Kasumi-1 (cell line): Measurements from ENCODE around the gene PSAP.
"Not testable (repeated sequence)": the region's sequence is repeated elsewhere in the genome, so short reads cannot be mapped to it uniquely, and the experiment has no call there.

ENCODE experiments used
- DNase-seq, 2 experiments: peaks; one replicate each; lab custom pipeline; 2025; lab: John Stamatoyannopoulos, UW

PSAP gene

DNA sequence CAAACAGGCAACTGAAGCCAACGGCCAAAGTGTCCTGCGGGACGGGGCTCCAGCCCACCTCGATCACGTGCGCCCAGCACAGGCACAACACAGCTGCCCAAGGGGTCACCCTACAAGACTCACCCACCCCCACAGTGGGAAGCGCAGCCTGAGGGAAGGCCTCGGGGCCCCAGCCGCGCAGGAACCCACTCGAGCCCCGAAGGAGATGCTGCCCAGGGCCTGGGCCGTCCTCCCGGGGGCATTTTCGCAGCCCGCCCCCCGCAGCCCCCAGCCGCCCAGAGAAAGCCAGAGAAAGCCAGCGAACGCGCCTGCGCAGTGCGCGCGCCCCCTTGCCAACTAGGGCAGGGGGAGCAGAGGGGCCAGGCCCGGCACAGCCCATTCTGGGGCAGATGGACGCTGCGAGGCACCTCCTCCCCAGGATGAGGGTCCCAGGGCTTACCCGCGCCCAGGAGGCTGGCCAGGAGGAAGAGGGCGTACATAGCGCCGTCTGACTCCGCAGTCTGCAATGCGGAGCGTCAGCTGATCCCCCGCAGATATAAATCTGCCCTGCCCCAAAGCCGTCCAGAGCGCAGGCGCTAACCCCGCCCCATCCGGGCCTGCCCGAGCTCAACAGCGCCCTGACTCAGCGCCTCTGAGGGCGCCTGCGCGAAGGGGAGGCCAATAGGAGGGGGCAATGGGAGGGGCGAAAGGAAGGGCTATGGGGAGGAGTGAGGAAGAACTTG is at the start of gene PSAP:
PSAP (minus strand) TSS at position 509 of the 722 bp plus-strand sequence; CDS start at position 479, 30 bp downstream.
- DNase-seq = peak; percentile 97 to 98

DNA sequence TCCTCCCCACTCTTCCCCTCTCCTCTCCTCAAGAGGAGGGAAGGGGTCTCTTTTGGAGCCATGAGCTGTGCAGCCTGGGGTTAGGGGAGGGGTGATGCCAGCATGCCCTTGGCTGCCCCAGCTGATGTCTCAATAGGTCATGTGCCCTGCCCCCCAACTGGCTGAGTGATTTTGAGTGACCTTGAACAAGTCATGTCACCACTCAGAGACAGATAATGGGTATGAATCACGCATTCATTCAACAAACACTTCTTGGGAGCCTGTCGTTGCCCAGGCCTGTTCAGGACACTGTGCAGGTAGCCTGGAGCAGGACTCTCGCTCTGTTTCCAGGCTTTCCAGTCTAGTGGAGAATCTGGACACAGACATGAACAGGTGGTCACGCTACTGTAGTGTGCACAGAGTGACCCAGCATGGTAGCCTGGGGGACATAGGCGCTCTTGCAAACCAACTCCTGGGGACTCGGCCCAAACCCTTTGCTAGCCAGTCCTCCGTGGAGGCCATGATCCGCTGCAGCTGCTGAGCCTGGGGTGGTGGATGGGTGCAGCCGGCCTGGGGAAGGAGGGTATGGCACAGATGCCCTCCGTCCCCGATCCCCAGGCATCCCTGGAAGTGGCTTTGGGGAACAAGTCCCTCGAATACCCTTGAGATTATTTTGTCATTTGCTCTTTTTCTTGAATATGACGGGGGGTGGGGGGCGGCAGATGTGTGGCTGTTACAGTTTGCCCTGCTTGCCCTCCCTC is 49.6 kb upstream of the PSAP start:
- no peak for DNase-seq

DNA sequence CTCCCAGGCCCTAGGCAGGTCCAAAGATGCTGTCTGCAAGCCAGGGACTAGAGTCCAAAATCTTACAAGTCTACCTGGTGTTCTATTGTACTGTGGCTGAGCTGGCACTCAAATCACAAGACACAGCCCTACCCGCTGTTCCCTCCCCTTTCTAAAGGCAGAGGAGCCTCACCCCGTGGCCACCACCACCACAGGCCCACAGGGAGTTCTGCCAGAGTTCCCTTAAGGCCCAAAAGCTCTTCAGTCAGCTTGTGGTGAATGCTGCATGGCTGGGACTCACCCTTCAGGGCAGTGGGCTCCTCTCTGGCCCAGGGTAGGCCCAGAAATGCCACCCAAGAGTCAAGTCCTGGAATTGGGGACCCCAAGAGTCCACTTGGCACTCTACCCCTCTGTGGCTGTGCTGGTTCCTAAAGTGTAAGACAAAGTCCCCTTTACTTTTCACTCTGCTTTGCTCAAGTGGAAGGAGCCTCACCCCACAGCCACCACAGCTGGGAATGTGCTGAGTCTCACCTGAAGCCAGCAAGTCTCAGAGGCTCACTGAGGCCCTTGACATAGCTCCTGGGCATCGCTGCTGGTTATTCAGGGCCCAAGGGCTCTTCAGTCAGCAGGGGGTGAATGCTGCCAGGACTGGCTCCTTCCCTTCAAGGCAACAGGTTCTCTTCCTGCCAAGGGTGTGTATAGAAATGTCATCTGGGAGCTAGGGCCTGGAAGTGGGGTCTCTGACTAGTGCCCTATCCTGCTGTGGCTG is 48.8 kb upstream of the PSAP start:
- DNase-seq = no peak

DNA sequence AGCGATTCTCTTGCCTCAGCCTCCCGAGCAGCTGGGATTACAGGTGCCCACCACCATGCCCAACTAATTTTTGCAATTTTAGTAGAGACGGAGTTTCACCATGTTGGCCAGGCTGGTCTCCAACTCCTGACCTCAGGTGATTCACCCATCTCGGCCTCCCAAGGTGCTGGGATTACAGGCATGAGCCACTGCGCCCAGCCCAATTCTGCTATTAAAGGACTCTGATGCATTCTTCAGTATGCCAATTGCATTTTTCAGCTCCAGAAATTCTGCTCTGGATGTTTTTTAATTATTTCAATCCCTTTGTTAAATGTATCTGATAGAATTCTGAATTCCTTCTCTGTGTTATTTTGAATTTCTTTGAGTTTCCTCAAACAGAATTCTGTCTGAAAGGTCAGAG is 47.3 kb upstream of the PSAP start:
- not testable (repeated sequence) for DNase-seq

DNA sequence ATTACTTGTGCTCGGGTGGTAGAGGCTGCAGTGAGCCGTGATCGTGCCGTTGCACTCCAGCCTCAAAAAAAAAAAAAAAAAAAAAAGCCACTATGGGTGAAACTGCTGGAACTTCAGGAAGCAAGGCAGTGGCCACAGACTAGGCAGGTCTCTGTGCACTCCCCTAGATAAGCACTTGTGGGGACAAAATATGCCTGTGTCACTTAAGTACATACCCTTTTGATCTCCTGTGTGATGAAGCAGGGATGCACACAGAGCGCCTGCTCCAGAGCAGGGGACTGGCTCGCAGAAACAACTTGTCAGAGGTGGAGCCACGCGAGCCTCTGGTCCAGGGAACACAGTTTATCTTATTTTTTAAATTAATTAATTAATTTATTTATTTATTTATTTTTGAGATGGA is 42.9 kb upstream of the PSAP start:
- DNase-seq = no peak

DNA sequence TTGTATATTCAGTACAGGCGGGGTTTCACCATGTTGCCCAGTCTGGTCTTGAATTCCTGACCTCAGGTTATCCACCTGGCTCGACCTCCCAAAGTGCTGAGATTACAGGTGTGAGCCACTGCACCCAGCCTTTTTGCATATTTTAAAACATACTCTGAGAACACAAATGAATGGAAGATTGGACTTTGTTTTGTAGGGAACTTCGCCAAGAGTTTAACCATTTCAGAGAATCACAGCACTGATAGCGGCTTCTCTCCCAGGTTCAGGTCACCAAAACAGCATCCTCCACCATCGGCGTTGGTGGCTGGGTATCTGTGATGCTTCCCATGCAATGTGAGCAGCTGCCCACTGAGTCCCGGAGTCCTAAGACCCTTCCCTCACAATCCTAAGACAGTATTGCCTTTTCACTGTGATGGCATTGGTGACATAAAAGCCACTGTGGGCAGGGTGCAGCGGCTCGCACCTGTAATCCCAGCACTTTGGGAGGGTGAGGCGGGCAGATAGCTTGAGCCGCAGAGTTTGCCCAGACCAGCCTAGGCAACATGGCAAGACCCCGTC is 42.3 kb upstream of the PSAP start:
- no peak for DNase-seq

DNA sequence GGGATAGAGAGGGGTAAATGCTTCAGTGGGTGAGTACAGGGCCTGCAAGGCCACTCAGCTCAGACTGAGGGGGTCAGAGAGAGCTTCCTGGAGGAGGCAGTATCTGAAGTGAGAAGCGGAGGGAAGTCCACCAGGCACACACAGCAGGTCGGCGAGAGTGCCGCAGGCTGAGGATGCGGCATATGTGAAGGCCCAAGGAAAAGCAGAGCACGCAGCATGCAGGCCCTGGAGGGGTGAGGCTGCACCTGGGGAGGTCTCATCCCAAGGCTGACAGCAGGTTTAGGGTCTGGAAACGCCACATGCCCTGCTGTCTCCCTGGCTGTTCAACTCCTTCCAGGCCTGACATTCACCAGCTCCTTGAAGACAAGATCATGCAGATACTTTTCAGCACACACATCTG is 40.4 kb upstream of the PSAP start:
- no peak for DNase-seq

DNA sequence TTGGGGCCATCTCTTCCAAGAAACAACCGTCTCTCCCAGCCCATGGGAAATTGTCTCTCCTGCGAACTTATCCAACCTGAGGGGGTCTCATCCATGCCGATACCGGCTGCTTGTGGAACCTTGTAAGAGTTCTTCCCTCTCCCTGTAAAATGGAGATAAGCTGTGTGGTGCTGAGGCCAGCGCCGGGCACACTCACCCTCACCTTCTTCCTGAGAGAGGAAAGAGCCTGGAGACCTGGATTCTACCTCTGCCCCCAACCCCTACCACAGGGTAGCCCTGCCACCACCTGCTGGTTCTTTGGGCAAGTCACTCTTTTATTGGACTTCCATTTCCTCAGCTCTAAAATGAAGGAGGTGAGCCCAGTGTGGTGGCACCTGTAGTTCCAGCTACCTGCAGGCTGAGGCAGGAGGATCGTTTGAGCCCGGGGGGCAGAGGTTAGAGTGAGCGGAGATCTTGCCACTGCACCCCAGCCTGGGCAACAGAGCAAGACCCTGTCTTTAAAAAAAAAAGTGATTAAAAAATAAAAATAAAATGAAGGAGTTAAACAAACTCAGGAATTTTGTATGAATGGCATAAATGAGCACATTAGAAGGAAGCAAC is 38.4 kb upstream of the PSAP start:
- DNase-seq = no peak

DNA sequence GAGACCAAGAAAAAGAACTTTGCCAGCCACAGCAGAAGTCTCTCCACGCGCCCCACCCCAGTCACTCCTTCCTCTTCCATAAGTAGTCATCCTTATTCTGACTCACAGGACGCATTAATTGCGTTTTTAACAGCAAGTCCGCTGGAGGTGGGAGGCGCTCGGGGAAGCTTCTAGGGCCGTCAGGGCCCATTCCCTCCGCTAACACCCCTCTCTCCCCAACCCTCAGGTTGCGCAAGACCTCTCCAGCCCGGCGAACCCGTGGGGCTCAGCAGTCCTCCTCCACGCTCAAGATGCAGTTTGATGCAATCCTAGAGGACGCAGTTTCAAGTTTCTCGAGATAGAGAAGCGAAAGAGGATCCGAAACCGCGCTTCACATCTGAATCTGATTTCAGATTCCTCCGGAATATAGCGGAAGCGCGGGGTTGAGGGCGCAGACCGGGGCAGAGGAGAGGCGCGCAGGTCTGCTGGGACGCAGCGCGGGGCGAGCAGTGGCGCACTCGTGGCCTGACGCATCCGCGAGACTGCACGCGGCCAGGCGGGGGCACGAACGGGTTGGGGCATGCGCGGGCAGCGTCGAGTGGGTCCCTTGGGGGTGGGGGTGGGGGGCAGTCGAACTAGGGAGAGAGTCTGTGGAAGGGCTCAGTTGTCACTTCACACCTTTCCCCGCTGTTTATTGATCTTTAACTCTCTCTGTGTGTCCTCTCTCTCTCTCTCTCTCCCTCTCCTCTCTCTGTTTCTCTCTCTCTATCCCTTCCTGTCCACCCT is 37.8 kb upstream of the PSAP start:
- peak; percentile 88 to 90 for DNase-seq

DNA sequence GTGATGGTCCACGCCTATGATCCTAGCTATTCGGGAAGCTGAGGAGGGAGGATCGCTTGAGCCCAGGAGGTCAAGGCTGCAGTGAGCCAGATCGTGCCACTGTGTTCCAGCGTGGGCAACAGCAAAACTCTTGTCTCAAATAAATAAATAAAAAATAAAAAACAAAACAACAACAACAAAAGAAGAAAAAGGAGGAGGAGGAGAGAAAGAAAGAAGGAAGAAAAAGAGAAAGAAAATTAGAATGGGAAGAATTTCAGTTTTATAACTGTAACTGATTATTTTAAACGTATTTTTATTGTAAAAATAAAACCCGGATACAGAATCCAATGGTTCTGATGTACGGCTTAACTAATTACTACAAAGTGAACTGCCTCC is 37.2 kb upstream of the PSAP start:
- no peak for DNase-seq

DNA sequence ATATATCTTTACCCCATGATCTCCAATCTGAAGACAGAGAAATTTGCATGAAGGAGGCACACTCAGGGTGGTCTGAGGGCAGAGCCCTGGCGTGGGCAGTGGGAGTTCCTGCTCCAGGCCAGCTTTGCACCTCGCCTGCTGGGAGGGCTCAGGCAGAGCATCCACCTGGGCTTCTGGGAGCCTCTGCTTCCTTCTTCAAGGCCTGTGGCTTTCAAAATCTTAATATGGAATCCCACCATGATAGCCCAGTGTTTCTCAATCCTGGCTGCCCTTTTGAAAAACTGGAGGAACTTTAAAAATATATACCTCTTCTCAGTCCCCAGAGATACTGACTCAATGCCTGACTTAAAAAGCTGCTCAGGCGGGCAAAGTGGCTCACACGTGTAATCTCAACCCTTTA is 36.7 kb upstream of the PSAP start:
- DNase-seq = no peak

DNA sequence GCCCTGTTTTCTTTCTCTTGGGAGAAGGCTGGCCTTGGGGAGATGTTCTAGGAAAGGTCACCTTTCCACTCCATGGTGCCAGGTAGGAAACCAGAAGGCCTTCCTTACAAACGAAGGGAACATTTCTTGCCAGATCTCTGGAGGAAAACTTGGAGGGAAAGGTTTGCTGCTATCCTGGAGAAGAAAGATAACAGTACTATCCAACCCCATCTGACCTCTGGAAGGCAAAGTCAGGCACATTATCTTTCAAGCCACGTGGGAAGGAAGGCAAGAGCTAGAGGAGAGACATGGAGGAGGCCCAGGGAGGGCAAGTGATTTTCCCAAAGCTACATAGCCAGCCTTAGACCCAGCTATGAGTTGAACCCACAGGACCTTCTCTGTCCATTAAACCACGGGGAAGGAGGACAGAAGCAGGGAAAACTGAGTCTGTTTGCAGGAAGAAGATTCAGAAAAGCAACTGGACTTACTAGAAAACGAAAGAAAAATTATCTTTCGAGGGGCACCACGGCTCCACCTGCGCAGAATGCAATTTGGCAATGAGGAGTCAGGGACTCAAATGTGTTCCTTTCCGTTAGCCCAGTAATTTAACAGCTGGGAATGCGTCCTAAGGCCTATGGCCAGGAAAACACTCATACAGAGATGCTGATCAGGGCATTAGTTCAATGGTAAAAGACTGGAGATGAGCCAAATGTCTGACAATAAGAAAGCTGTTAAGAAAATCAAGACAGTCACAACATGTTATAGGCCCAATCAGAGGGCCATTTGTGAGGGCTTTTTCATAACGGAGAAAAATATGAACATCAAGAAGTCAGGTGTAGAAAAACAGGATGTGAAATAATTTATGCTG is 32.0 kb upstream of the PSAP start:
- no peak for DNase-seq

DNA sequence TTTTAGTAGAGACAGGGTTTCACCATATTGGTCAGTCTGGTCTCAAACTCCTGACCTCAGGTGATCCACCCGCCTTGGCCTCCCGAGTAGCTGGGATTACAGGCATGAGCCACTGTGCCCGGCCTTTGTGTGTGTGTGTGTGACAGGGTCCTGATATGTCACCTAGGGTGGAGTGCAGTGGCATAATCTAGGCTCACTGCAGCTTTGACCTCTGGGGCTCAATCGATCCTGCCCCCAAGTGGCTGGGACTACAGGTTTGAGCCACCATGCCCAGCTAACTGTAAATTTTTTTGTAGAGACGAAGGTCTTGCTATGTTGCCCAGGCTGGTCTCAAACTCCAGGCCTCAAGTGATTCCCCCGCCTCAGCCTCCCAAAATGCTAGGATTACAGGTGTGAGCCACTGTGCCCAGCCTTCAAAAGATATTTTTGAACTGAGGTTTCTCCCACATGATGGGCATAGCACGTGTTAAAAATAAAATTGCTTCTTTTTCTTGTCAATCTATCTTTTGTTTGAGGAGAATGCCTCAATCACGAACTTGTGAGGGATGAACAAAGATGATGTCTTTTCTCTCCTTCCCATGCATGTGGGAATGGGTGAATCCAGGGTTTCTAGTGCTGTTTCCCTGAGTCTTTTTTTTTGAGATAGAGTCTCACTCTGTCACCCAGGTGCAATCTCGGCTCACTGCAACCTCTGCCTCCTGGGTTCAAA is 30.8 kb upstream of the PSAP start:
- no peak for DNase-seq

DNA sequence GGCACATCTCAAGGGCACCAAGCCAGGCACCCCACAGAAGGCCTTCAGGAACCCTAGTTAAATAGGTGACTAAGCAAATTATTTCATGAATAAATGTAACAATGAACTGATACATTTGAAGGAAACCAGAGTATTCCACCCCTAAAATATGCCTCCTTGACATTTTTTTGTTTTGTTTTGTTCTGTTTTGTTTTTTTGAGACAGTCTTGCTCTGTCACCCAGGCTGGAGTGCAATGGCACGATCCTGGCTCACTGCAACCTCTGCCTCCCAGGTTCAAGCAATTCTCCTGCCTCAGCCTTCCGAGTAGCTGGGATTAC is 30.2 kb upstream of the PSAP start:
- not testable (repeated sequence) for DNase-seq

DNA sequence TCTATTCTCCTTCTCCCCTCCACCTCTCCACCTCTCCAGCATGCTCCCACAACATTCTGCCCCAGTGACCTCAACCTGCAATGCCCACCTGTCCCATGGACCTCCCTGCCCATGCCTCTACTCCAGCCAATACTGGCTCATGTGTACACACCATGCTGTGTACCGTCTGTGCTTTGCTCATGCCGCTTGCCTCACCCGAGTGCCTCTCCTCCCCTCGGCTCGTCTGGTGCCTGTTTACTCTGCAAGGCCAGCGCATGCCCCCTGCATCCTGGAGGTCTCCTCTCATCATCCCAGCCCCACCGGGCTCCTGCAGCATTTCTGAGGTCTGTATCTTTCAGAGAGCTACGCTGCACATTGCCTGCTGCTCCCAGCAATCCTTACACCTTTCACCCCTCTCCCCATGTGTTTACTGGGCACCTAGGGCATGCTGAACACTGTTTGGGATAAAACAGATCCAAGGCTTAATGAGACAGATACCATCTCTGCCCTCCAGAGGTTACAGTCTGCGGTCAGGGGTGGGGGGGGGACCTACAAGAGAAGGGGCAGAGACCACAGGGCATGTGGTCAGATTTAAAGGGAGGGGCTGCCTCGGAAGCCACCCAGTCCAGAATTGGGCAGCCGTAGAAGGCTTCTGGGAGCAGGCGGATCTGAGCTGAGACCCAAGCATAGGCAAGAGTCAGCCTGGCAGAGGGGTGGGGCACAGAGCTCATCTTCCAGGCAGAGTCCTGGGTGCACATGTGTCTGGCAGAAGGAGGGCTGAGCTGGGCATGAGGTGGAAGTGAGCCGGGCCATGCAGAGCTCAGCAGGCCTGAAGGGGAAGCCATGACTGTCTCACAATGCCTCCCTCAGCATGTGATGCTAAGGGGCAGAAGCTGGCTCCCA is 29.6 kb upstream of the PSAP start:
- no peak for DNase-seq

DNA sequence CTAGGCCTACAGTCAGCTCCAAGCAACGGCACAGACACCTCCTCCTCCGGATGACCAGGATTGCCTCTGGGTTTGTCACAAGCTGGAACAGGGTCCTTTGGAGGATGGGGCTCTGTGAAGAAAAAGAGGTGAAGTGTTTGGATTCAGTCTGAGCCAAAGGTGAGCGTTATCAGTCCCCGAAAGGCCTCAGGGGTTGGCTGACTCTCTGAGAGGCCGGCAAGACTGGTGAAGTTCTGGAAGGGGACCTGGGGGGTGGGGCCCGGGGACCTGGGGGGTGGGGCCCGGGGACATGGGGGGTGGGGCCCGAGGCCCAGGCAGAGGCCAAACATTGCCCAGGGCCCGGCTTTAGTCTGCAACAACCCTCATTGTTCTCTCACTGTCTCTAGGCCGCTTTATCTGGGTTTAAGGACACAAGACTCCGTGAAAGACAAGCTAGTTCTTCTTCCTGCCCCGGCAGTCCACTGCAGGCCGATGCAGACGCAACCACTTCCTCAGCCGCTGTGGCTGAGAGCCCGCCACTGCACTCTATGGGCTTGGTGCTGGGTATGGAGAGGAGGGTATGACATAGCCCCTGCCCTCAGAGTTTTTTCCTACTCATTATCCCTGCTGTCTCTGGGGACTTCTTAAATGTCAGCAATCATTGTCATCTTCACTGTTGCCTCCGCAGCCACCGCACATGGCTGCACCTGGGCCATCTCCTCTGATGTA is 27.4 kb upstream of the PSAP start:
- peak; percentile 75 for DNase-seq

DNA sequence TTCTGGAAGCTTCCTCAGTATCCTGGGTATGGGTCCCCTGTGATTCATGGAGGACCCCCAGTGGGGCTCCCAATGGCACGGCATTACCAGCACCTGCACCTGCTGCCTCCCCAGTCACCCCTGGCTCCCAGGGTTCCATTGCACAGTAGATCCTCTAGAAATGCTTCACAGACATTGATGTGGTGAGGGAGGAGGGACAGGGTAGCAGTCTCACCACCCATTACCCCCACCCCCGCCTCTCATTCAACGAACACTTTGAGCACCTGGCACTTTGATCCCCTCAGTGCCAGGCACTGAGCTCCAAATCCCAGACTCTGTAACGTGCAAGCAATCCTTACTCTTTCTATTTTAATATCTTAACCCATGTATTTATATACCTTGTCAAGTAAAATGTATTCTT is 26.8 kb upstream of the PSAP start:
- no peak for DNase-seq

DNA sequence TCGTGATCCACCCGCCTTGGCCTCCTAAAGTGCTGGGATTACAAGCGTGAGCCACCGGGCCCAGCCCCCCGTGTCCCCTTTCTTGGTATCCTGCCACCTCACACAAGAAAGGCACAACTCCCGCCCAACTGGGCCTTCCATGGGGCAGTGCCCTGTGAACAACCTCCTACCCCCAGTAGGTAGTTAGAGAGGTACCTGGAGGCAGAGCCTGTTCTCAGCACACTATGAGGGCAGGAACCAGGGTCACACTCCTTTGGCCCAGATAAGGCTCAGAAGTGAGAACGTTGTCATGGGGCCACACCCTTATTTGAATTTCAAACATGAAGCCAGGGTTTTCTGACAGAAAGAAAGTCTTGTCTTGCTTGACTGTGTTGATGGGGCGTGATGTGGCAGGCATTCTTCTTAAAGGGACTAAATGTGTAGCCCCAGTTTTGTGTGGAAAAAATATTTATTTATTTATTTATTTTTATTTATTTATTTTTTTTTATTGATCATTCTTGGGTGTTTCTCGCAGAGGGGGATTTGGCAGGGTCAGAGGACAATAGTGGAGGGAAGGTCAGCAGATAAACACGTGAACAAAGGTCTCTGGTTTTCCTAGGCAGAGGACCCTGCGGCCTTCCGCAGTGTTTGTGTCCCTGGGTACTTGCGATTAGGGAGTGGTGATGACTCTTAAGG is 23.8 kb upstream of the PSAP start:
- not testable (repeated sequence) for DNase-seq
